Gastroesophageal sphincter (tissue), 3 donors: ENCODE measurements around the gene TWF2.

Experiments used
- CTCF ChIP-seq, 4 experiments: fragments of 200-600 bp in 2 of 4; fragments of 450-650 bp in 2 of 4; sonication (generic) in 1 of 4; IDR thresholded peaks; one replicate each; pipeline ENCODE4 v1.5.1; 2017 to 2019; ENCODE audit warnings: antibody characterized with exemption in 4 of 4, mild to moderate bottlenecking in 2 of 4, moderate library complexity in 2 of 4
- EP300 ChIP-seq: sonication (generic); formaldehyde crosslinking; IDR thresholded peaks from one replicate; pipeline ENCODE4 v1.6.1; 2017; ENCODE audit warnings: antibody characterized with exemption, mild to moderate bottlenecking
- POLR2A ChIP-seq, 2 donors: fragments of 450-650 bp; IDR thresholded peaks; one replicate each; pipeline ENCODE4 v1.6.1; 2017; ENCODE audit warnings: antibody characterized with exemption in 2 of 2, mild to moderate bottlenecking in 2 of 2, moderate library complexity in 1 of 2
- POLR2AphosphoS5 ChIP-seq: sonication (generic); formaldehyde crosslinking; IDR thresholded peaks from one replicate; pipeline ENCODE4 v1.6.1; 2017; ENCODE audit warnings: antibody characterized with exemption

GRCh38 chr3:52181543-52181942 is 57.4 kb downstream of the TWF2 start:
- TF ChIP-seq CTCF (IDR thresholded peaks at IDR 0.05) (no peak), POLR2A (IDR thresholded peaks at IDR 0.05) (no peak), EP300 (no peak), POLR2AphosphoS5 (no peak)
